Measurements from ENCODE around the gene CAMTA1. TPM values are rescaled to one million over a fixed set of nuclear protein-coding genes. Genes with fewer than 3 reads are reported as not detected.
"Not testable (repeated sequence)": the region's sequence is repeated elsewhere in the genome, so short reads cannot be mapped to it uniquely, and the experiment has no call there.

The CAMTA1 gene
- total RNA-seq, 1 experiment from 2014 or later, result 219 TPM

- no peak for DNase-seq (ENCODE audit: low read depth)
Observed at GRCh38 chr1:7690496-7691182, 905.4 kb downstream of the CAMTA1 start.

DNA sequence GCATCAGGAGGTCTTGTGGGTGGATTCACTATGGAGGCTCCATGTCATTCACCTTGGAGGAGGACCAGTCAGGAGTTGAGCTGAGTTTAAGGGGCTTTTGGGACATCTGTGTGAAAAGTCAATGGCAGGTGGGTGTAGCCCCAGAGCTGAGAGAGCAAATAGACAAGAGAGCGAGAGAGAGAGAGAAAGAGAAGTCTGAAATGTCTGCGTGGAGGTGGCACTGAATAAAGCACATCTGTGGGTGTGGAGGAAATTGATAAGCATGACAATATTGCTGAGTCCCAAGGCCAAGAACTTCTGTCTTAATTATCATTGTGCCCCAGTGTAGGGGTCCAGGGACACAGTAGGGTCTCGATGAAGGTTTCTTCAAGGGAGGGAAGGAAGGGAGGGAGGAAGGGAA, 906.3 kb downstream of the CAMTA1 start:
- DNase-seq (ENCODE audit: low read depth), result no peak

DNA sequence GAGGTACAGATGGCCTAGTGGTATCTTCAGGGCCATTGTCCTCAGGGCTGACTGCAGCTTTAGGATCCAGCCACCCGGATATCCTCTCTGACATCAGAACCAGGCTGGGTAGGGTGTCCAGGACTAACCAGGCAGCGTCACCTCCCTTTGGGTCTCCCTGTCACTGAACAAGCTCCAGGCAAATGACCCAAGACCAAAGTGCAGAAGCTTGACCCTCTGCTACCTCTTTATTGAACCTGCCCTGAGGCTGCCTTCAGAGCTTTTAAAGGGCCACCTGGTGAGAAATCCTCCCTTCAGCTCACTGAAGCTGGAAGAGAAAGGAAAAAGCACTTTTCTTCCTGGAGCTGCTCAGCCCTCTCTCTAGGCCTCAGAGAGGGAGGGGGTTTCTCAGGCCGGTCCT, 906.8 kb downstream of the CAMTA1 start:
- DNase-seq (ENCODE audit: low read depth), result no peak

GRCh38 chr1:7693037-7693436, 907.8 kb downstream of the CAMTA1 start:
- not testable (repeated sequence) for DNase-seq (ENCODE audit: low read depth)

- DNase-seq (ENCODE audit: low read depth), result no peak
Observed at GRCh38 chr1:7693662-7694061, 908.4 kb downstream of the CAMTA1 start.

DNA sequence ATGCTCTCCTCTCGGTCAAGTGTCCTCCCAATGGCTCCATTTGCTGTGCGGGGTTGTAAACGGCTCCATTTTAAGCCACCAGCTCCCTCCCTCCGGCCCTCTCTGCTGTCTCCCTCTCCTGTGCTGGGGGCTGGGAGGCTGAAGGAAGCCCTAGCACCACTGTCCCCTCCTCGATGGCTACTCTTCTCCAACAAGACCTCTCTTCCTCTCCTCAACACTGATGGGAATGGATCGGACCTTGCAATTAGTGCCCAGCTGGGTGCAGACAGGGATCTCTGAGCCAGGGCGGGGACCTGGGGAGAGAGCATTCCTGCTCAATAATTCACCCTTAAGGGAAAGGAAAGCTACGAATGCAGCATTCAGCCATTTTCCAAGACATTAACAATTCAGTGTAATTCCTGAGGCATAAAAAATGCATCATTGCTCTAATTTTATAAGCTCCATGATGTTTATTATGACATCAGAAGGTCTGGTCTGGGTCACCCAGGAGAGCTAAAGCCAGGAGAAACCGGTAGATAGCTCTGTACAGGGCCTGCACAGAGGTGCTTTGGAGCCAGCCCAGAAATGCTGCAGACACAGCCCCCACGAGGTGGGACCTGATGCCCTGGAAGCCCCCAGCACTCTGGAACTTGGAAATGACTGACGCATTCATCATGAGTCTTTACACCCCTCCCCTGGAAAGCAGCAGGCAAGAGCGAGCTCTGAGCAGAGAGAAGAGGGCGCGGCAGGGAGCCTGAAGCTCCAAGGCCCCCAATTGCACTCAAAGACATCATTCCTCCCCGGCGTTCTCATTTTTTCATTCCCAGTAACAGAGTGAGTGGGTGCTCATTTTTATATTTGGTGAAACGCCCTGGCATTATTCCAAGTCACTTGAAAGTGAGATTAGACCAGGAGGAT, 909.6 kb downstream of the CAMTA1 start:
- no peak for DNase-seq (ENCODE audit: low read depth)

- no peak for DNase-seq (ENCODE audit: low read depth)
Observed at GRCh38 chr1:7695497-7696117, 910.4 kb downstream of the CAMTA1 start.

DNA sequence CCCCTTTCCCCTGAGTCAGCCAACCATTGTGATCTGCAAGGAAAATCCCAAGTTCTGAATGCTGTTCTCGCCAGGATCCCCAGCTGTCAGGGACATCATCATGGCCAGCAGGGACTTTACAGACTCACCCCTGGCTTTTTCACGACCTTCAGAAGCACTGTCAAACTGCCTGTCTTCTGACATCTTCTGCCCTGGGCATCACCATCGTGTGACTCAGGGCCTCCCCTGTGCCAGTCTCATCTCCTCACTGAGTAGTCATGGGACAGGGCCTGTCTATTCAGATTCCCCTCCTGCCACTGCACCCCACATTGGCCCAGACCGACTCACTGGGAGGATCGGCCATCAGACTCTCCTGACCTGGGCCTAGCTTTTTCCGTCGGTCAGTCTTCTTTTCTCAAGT, 913.4 kb downstream of the CAMTA1 start:
- DNase-seq (ENCODE audit: low read depth), result no peak

DNA sequence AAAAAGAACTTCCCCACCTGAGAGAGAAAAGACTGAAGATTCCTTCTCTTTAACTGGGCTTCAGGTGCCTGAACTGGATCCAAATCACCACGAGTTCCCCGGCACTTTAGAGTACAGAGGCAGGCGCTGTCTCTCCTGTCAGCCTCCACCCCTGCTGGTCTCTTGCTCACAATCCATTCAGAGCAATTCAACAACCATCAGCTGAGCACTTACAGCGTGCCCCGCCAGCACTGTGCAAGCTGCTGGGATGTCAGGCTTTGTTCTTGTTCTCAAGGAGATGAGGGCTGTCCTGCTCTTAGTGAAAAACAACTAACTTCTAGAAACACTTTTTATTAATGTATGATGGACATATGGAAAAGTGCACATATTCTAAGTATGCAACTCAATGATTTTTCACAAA, 917.1 kb downstream of the CAMTA1 start:
- no peak for DNase-seq (ENCODE audit: low read depth)

DNA sequence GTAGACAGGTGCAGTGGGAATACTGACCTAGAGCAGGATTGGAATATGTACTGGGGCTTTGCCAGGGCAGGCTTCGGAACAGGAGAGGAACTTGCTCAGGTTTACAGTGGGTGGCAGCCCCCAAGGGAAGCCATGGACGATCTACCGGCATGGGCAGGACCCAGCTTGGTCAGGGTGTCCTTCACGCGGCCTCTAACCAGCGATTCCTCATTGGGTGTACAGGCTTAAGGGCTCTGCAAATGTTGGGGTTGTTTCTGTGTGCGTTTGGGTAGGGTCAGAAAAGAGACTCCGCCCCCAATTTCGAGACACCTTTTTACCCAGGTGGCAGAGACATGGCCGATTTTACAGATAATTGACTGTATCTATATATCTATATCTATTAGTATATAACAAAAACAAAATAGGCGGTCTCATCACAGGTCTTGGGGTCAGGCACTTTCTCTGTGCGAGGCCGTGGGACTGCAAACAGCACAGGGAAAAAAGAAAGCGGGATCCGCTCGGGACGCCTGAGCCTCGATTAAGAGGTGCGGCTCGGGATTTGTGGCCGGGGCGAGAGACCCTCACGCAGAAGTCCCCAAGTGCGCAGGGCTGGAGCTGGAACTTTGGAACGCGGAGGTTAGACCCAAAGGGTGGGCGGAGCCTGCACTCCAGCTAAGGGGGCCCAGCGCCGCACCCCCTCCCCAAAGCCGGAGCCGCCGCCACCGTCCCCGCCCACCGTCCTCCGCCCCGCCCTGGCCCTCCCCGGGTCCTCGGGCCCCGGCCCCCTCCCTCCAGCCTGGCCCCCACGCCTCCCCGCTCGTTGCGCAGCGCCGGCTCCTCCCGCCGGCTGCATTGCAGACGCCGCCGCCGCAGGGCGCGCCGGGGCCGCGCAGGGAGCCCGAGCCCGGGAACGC, 918.3 kb downstream of the CAMTA1 start:
- no peak for DNase-seq (ENCODE audit: low read depth)

- DNase-seq (ENCODE audit: low read depth), result peak; percentile 85
Observed at GRCh38 chr1:7704214-7705047, 919.2 kb downstream of the CAMTA1 start.

DNA sequence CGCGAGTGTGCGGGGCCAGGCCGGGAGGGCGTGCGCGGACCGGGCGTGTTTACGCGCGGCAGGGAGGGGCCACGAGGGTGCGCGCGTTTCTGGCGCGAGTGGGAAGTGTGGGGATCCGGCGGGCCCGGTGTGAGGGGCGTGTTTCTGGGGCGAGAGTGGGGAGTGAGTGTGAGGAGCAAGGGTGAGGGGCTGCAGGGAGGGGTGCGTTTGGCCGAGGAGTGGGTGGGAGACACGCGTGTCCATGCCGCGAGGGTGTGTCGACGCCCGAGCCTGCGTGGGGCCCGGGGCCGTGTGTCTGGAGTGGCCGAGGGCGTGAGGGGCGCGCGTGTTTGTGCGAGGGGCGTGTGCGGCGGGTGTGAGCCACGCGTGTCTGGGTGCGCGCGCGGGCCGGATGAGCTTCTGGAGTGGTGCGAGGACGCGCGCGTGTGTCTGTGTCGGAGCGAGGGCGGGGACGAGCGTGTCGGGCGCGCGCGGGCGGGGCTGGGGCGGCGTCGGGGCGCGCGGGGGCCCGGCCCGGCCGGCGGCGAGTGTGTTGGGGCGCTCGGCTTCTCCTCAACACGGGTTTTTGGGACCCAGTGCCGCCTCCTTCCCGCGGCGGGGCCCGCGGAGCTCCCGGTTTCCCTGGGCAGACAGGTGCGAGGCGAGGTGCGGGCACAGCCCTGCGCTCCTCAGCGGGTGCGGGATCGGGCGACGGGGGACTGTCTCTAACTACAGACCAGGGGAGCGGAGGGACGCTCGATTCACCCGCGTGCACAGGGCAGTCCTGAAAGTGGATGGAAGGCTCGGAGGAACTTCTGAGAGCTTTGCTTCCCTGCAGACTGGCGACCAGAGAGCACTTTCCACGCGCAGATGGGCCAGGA, 920.0 kb downstream of the CAMTA1 start:
- DNase-seq (ENCODE audit: low read depth), result no peak

GRCh38 chr1:7705908-7706216, 920.6 kb downstream of the CAMTA1 start:
- DNase-seq (ENCODE audit: low read depth), result no peak

DNA sequence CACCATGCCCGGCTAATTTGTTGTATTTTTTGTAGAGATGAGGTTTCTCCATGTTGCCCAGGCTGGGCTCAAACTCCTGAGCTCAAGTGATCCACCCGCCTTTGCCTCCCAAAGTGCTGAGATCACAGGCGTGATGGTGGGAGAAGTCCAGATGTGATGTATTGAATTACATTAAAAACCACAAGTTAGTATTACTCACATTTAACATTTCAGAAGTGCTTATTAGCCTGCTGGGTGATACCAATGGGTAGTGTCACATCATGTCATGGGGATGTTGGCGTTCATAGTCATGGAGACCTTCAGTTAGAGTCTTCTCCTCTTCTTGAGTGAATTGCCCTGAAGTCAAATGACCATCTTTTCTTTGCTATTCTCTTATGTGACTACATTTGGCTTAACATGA, 922.3 kb downstream of the CAMTA1 start:
- DNase-seq (ENCODE audit: low read depth), result peak; percentile 64

DNA sequence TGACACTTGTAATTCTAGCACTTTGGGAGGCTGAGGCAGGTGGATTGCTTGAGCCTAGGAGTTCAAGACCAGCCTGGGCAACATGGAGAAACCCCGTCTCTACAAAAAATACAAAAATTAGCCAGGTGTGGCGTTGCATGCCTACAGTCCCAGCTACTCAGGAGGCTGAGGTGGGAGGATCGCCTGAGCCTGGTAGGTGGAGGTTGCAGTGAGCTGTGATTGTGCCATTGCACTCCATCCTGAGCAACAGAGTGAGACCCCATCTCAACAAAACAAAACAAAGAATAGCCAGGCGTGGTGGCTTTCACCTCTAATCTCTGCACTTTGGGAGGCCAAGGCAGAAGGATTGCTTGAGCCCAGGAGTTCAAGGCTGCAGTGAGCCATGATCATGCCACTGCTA, 922.8 kb downstream of the CAMTA1 start:
- not testable (repeated sequence) for DNase-seq (ENCODE audit: low read depth)

DNA sequence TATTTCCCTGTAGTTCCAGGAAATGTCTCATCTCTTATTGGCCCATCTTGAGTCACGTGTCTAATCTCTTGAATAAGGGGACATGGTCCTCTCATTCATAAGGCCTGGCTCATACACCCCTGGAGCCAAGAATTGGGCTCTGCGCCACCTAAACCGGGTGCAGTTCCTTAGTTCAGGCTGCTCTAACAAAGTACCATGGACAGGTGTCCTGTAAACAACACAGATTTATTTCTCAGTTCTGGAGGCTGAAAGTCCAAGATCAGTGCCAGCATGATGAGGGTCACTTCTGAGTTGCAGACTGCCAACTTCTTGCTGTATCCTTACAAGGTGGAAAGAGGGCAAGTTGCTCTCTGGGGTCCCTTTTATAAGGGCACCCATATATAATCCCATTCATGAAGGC, 925.6 kb downstream of the CAMTA1 start:
- no peak for DNase-seq (ENCODE audit: low read depth)

DNA sequence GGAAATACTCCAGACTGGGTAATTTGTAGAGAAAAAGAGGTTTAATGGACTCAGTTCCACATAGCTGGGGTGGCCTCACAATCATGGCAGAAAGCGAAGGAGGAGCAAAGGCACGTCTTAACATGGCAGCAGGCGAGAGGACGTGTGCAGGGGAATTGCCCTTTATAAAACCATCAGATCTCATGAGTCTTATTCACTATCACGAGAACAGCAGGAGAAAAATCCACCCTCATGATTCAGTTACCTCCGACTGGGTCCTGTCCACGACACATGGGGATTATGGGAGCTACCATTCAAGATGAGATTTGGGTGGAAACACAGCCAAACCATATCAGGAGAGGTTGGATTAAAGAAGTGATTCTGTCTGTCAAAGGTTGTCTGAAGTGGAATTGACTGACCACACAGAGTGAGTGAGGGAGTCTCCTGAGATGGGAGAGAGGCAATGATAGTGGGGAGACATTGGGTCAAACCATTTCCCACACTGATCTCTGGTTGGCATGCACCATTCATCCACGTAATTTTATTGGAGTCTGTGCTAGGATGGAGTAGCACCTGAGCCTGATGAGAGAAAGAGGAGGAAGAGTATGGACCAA, 927.6 kb downstream of the CAMTA1 start:
- no peak for DNase-seq (ENCODE audit: low read depth)

GRCh38 chr1:7716506-7716905, 931.3 kb downstream of the CAMTA1 start:
- no peak for DNase-seq (ENCODE audit: low read depth)

- no peak for DNase-seq (ENCODE audit: low read depth)
Observed at GRCh38 chr1:7717748-7718368, 932.6 kb downstream of the CAMTA1 start.
